Endothelial cell (in vitro differentiated cells): ENCODE measurements around the gene CSNK2B. TPM values are rescaled to one million over a fixed set of nuclear protein-coding genes. Genes with fewer than 3 reads are reported as not detected.

Source experiments
- DNase-seq: peaks from one replicate; pipeline ENCODE4 v3.0.0; 2021; ENCODE audit warnings: low spot score
- H3K27ac Mint-ChIP-seq: one replicate; pipeline ENCODE4 v1.8.0; 2021; ENCODE audit warnings: mixed read lengths, inconsistent platforms; ENCODE audit not compliant: unreplicated experiment
- H3K27me3 Mint-ChIP-seq: one replicate; pipeline ENCODE4 v1.8.0; 2021; ENCODE audit warnings: mild to moderate bottlenecking, moderate library complexity, mixed read lengths, inconsistent platforms; ENCODE audit not compliant: unreplicated experiment
- H3K36me3 Mint-ChIP-seq: one replicate; pipeline ENCODE4 v1.8.0; 2021; ENCODE audit warnings: mild to moderate bottlenecking, low read depth, mixed read lengths, inconsistent platforms; ENCODE audit not compliant: unreplicated experiment
- H3K4me1 Mint-ChIP-seq: one replicate; pipeline ENCODE4 v1.8.0; 2021; ENCODE audit warnings: mild to moderate bottlenecking, mixed read lengths, inconsistent platforms; ENCODE audit not compliant: unreplicated experiment
- H3K4me3 Mint-ChIP-seq: one replicate; pipeline ENCODE4 v1.8.0; 2021; ENCODE audit warnings: mild to moderate bottlenecking, mixed read lengths, inconsistent platforms; ENCODE audit not compliant: unreplicated experiment
- H3K9me3 Mint-ChIP-seq: one replicate; pipeline ENCODE4 v1.8.0; 2021; ENCODE audit warnings: mixed read lengths, inconsistent platforms; ENCODE audit not compliant: unreplicated experiment
- total RNA-seq: library from RNA; stranded (reverse); fragmentation: NEBNext Ultra II Directional; extraction: Animal tissue kit (Norgen Biotek cat#: 25700); gene quantifications from one replicate; pipeline ENCODE4 v1.2.1, GENCODE V29; 2021; ENCODE audit not compliant: unreplicated experiment
- TF ChIP-seq, protein P1 (sequence below): fragments of 200-600 bp; sonication (generic); IDR thresholded peaks from one replicate; pipeline ENCODE4 v1.5.0; 2021; ENCODE audit warnings: antibody characterized with exemption; ENCODE audit not compliant: unreplicated experiment

Gene CSNK2B
- total RNA-seq, 1 donor from 2014 or later, result 164 TPM

DNA sequence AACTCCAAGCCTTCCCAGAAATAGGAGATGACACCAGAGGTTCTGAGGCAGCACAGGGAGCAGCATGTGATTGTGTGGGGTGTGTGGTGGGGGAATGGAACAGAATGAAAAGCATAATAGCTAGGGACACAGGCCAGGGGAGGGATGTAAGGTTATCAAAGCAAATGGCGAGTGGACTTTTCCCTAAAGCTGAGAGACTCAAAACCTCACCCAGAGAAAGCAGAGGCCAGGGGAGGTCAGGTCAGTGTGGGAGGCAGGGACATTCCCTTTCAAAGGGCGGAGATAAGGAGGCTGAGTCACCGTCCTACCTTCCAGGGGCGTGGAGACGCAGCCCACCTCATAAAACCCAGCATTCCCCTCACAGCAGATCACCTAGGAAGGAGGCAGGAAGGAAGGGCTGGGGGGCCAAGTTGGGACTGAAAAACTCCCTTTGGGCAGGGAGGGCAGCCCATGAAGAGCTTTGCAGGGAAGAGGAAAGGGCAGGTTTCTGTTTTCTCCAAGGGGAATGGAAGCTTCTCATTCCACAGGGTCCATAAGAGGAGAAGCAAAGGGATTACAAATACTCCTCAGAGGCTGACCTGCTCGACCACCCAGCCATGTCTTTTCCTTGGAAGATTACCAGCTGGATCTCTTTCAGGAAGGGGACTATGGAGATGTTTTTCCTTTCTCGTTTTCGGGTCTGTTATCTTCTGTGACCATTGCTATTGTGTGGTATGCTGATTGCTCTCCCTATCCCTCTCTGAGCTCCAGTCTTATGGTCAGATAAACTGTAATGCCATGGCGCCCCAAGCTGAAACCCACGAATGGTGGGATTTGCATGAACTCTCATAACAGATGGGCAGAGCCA, 24.6 kb downstream of the CSNK2B start:
- TF ChIP-seq, protein P1, sequence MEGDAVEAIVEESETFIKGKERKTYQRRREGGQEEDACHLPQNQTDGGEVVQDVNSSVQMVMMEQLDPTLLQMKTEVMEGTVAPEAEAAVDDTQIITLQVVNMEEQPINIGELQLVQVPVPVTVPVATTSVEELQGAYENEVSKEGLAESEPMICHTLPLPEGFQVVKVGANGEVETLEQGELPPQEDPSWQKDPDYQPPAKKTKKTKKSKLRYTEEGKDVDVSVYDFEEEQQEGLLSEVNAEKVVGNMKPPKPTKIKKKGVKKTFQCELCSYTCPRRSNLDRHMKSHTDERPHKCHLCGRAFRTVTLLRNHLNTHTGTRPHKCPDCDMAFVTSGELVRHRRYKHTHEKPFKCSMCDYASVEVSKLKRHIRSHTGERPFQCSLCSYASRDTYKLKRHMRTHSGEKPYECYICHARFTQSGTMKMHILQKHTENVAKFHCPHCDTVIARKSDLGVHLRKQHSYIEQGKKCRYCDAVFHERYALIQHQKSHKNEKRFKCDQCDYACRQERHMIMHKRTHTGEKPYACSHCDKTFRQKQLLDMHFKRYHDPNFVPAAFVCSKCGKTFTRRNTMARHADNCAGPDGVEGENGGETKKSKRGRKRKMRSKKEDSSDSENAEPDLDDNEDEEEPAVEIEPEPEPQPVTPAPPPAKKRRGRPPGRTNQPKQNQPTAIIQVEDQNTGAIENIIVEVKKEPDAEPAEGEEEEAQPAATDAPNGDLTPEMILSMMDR, result no peak
- H3K36me3 Mint-ChIP-seq, result peaks cover 22% of the 10 kb centered on the region
- no peak for DNase-seq
- H3K4me3 Mint-ChIP-seq, result peak overlapping the region; percentile 73
- peaks cover 15% of the 10 kb centered on the region for H3K4me1 Mint-ChIP-seq
- peak overlapping the region; percentile 76 for H3K27ac Mint-ChIP-seq
- H3K9me3 Mint-ChIP-seq, result no peaks in the 10 kb centered on the region
- peaks cover 6% of the 10 kb centered on the region for H3K27me3 Mint-ChIP-seq

DNA sequence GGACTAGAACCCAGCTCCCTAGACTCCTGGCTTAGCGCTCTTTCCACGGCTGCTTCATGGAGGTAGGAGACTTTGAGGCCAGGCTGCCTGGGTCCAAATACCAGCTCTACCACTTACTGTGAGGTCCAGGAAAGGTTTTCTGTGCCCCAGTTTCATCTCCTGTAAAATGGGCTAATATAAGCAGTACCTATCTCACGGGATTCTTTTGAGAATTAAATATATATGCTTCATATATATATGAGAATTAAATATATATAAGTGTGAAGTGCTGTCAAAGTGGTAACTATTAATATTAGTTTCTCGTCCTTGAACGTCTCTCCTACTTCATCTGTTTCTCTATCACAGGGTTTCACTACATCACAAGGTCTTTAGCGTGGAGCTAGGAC, 25.2 kb downstream of the CSNK2B start:
- Mint-ChIP-seq H3K36me3 (peaks cover 21% of the 10 kb centered on the region), H3K27ac (no peak overlapping the region), H3K9me3 (no peaks in the 10 kb centered on the region), H3K27me3 (peaks cover 6% of the 10 kb centered on the region), H3K4me1 (peaks cover 15% of the 10 kb centered on the region), H3K4me3 (no peak overlapping the region)
- TF ChIP-seq, protein P1, result no peak
- no peak for DNase-seq

DNA sequence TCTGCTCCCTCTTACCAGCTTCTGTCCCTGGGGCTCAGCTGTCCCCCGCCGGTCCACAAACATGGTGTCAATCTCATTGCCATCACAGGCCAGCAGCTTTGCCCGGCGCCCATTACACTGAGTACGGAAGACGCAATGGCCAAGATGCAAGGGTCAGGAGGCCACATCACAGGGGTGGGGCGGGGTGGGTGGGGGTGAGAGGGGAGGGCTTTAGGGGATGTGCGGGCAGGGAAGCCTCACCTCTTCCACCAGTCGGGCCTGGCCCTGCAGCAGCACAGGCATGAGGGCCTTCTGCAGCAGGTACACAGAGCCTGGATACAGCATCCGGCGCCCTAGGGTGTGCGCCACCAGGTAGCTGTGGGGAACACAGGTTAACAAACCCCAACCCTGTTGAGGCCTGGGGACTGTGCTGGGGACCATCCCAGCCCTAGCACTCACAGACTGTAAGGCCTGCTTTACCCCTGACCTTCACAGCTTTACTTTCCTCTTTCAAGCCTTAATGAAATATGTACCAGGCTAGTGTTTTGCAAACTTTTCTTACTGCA, 25.8 kb downstream of the CSNK2B start:
- Mint-ChIP-seq H3K36me3 (peaks cover 16% of the 10 kb centered on the region), H3K27me3 (peaks cover 6% of the 10 kb centered on the region), H3K4me1 (peaks cover 15% of the 10 kb centered on the region), H3K27ac (no peak overlapping the region), H3K4me3 (no peak overlapping the region), H3K9me3 (no peaks in the 10 kb centered on the region)
- DNase-seq, result no peak
- TF ChIP-seq, protein P1, result no peak

DNA sequence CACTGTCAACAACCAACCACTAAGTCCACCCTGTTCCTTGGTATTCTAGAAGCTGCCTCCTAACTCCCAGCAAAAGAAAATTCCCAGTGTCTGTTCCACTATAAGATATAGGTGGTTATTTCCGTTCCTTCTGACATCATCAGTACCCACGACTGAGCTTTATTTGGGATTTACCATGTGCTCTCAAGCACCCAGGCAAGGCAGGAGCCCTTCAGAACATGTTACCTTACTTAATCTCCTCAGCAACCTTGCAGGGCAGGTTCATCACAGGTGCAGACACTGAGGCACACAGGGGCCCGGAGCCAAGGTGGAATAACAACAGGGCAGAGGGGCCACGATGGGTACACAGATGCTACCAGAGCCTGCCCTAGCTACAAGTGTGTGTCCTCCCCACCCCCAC, 26.5 kb downstream of the CSNK2B start:
- peaks cover 4% of the 10 kb centered on the region for H3K27me3 Mint-ChIP-seq
- TF ChIP-seq, protein P1, result no peak
- no peak for DNase-seq
- H3K9me3 Mint-ChIP-seq, result no peaks in the 10 kb centered on the region
- H3K4me1 Mint-ChIP-seq, result peaks cover 21% of the 10 kb centered on the region
- no peak overlapping the region for H3K4me3 Mint-ChIP-seq
- no peak overlapping the region for H3K27ac Mint-ChIP-seq
- H3K36me3 Mint-ChIP-seq, result peaks cover 16% of the 10 kb centered on the region

DNA sequence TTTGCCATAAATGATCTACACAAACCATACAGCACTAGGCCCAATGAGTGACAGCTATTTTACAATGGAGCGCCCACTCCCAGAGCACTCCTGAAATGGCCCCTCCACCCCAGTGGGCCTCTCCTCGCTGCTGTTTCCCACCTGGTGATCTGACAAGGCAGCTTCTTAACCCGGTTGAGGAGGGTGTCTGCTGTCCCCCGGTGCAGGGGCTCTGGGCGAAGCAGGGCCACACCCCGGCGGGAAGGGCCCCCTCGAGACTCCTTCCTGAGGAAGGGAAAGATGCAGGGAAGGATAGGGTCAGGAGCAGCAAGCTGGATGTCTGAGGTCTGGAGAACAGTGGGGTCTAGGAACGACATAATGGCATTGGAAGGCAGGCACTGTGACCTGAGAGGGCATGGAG, 27.0 kb downstream of the CSNK2B start:
- H3K9me3 Mint-ChIP-seq, result no peaks in the 10 kb centered on the region
- peaks cover 3% of the 10 kb centered on the region for H3K27me3 Mint-ChIP-seq
- no peak overlapping the region for H3K27ac Mint-ChIP-seq
- no peak overlapping the region for H3K4me3 Mint-ChIP-seq
- H3K4me1 Mint-ChIP-seq, result peaks cover 26% of the 10 kb centered on the region
- H3K36me3 Mint-ChIP-seq, result peaks cover 16% of the 10 kb centered on the region
- TF ChIP-seq, protein P1, result no peak
- no peak for DNase-seq
